Fibroblast of villous mesenchyme (primary cell): ENCODE results near the gene NT5M. TPM values are rescaled to one million over a fixed set of nuclear protein-coding genes. Genes with fewer than 3 reads are reported as not detected.

ENCODE experiments used
- DNase-seq: peaks from one replicate; pipeline ENCODE4 v3.0.0-alpha.2; 2010; ENCODE audit warnings: low read depth
- H3K4me3 ChIP-seq: 2 replicates; pipeline ENCODE4 v1.5.1; 2011; ENCODE audit warnings: low read depth, mild to moderate bottlenecking, low read length
- CTCF ChIP-seq: IDR thresholded peaks from 2 replicates; pipeline ENCODE4 v1.5.1; 2012; ENCODE audit warnings: low read depth, mild to moderate bottlenecking, low read length; ENCODE audit not compliant: insufficient read depth
- total RNA-seq: library from RNA; depleted of rRNA; stranded (reverse); fragments of >200 nt; gene quantifications from 2 replicates; pipeline ENCODE4 v1.2.3, GENCODE V29; 2012

Gene NT5M
- total RNA-seq, 1 donor: 1.3 TPM

GRCh38 chr17:17387017-17387497 lies 83.9 kb downstream of the NT5M start:
- no peak for DNase-seq
- TF ChIP-seq CTCF: no peak
- no peak overlapping the region for H3K4me3 ChIP-seq

GRCh38 chr17:17387498-17388362 lies 84.6 kb downstream of the NT5M start:
- no peak overlapping the region for H3K4me3 ChIP-seq
- DNase-seq: no peak
- TF ChIP-seq CTCF: peak; percentile 25

DNA sequence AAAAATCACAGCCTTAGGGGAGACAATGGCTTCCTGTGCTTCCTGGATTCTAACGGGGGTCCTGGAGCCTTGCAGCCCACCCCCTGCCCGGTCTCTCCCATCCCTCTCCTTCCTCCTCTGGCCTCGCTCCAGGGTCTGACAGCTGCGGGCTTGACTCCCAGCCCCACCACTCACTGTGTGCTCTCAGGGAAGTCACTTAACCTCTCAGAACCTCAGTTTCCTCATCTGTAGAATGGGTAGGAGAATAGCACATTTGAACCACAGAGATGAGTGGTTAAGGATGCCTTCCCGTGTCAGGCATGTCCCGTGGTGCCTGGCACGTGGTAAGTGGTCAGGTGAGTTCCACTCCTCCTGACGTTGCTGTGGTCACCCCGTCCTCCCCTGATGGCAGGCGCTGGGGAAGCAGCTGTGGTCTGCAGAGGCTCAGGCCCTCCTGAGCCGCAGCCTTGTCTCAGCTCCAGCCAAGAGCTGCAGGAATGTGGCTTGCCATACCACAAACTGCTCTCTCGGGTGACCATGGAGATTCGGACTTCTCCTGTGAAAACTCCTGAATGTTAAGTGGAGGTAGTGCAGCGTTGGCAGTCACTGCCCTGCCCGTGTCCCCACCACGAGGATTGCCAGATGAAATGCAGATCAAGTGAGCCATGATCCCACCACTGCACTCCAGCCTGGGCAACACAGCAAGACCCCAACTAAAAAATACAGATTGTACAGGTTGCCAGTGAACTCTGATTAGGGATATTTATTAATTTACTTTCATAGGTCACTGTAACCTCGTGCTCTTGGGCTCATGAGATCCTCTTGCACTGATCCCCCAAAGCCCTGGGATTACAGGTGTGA lies 85.7 kb downstream of the NT5M start:
- TF ChIP-seq CTCF: no peak
- no peak overlapping the region for H3K4me3 ChIP-seq
- no peak for DNase-seq

- no peak overlapping the region for H3K4me3 ChIP-seq
- DNase-seq: no peak
- no peak for TF ChIP-seq CTCF
Measured at GRCh38 chr17:17391668-17392370, 88.6 kb downstream of the NT5M start.

DNA sequence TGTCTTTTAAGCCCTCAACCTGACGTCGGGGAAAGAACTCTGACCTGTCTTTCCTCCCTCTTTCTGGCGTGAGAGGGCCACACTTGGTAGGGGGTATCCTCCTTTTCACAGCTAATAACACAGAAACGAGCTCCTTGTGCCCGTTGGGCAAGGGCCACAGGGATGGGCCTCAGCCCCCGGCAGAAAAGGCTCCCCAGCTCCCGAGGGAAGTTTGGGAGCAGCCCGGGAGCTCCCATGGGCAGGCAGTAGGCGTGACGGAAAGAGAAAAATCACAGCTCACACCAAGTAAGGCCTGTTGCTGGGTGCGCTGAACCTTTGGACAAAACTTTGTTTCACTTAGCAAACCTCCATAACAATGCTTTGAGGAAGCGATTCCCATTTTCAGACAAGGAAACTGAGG lies 90.8 kb downstream of the NT5M start:
- H3K4me3 ChIP-seq: no peak overlapping the region
- no peak for TF ChIP-seq CTCF
- no peak for DNase-seq

- no peak for TF ChIP-seq CTCF
- H3K4me3 ChIP-seq: no peak overlapping the region
- DNase-seq: no peak
Measured at GRCh38 chr17:17394494-17394893, 91.3 kb downstream of the NT5M start.
